OCI-LY7 (cell line): ENCODE measurements around the gene ZCWPW2.

ENCODE experiments used
- CTCF ChIP-seq: fragments of 200-600 bp; sonication (generic); conservative IDR thresholded peaks from 2 replicates; pipeline ENCODE4 v1.5.1; 2014; ENCODE audit warnings: mild to moderate bottlenecking, antibody characterized with exemption, low read length, moderate library complexity, mixed read lengths
- EZH2phosphoT487 ChIP-seq: fragments of 200-600 bp; sonication (generic); IDR thresholded peaks from 2 replicates; pipeline ENCODE4 v1.6.1; 2018; ENCODE audit warnings: low read depth, borderline replicate concordance, mild to moderate bottlenecking, mixed run types, antibody characterized with exemption, low read length, moderate library complexity, mixed read lengths

- TF ChIP-seq CTCF (no peak), EZH2phosphoT487 (no peak)
Observed at GRCh38 chr3:28553175-28553574, 204.7 kb downstream of the ZCWPW2 start.
